ENCODE measurements around the gene STRIP2.

DNA sequence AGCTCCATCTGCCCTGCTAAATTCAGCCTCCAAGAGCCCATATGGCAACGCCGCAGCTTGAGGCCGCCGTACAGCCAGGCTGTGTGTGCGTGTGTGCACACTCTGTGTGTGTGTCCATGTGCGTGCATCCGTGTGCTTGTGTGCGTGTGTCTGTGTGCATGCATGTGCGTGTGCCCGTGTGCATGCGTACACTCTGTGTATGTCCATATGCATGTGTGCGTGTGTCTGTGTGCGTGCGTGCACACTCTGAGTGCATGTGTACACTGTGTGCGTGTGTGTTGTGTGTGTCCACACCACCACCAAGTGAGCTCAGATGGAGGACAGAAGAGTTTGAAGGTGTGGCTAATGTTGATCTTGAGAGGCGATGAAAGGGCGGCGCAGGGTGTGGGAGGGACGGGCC lies 98.1 kb downstream of the STRIP2 start:
- TF ChIP-seq, protein P1, sequence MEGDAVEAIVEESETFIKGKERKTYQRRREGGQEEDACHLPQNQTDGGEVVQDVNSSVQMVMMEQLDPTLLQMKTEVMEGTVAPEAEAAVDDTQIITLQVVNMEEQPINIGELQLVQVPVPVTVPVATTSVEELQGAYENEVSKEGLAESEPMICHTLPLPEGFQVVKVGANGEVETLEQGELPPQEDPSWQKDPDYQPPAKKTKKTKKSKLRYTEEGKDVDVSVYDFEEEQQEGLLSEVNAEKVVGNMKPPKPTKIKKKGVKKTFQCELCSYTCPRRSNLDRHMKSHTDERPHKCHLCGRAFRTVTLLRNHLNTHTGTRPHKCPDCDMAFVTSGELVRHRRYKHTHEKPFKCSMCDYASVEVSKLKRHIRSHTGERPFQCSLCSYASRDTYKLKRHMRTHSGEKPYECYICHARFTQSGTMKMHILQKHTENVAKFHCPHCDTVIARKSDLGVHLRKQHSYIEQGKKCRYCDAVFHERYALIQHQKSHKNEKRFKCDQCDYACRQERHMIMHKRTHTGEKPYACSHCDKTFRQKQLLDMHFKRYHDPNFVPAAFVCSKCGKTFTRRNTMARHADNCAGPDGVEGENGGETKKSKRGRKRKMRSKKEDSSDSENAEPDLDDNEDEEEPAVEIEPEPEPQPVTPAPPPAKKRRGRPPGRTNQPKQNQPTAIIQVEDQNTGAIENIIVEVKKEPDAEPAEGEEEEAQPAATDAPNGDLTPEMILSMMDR (conservative IDR thresholded peaks at IDR 0.05; ENCODE audit: low read depth in 2 of 2), result no peak
- no peak for TF ChIP-seq EZH2 (IDR thresholded peaks at IDR 0.05; ENCODE audit: low read depth, unreplicated experiment)
- no peak for TF ChIP-seq POLR2AphosphoS5 (IDR thresholded peaks at IDR 0.05; ENCODE audit: low read depth)
- TF ChIP-seq ZNF331 (CRISPR knock-in tag; IDR thresholded peaks at IDR 0.05; ENCODE audit: low read depth), result no peak
- TF ChIP-seq CREB1 (CRISPR knock-in tag; IDR thresholded peaks at IDR 0.05; ENCODE audit: low read depth), result no peak
- TF ChIP-seq EZH2phosphoT487 (IDR thresholded peaks at IDR 0.05; ENCODE audit: unreplicated experiment), result no peak
- no peak for TF ChIP-seq JUNB (IDR thresholded peaks at IDR 0.05; ENCODE audit: unreplicated experiment)
- no peak for TF ChIP-seq ZNF114 (CRISPR knock-in tag; IDR thresholded peaks at IDR 0.05)
- TF ChIP-seq, protein P2, sequence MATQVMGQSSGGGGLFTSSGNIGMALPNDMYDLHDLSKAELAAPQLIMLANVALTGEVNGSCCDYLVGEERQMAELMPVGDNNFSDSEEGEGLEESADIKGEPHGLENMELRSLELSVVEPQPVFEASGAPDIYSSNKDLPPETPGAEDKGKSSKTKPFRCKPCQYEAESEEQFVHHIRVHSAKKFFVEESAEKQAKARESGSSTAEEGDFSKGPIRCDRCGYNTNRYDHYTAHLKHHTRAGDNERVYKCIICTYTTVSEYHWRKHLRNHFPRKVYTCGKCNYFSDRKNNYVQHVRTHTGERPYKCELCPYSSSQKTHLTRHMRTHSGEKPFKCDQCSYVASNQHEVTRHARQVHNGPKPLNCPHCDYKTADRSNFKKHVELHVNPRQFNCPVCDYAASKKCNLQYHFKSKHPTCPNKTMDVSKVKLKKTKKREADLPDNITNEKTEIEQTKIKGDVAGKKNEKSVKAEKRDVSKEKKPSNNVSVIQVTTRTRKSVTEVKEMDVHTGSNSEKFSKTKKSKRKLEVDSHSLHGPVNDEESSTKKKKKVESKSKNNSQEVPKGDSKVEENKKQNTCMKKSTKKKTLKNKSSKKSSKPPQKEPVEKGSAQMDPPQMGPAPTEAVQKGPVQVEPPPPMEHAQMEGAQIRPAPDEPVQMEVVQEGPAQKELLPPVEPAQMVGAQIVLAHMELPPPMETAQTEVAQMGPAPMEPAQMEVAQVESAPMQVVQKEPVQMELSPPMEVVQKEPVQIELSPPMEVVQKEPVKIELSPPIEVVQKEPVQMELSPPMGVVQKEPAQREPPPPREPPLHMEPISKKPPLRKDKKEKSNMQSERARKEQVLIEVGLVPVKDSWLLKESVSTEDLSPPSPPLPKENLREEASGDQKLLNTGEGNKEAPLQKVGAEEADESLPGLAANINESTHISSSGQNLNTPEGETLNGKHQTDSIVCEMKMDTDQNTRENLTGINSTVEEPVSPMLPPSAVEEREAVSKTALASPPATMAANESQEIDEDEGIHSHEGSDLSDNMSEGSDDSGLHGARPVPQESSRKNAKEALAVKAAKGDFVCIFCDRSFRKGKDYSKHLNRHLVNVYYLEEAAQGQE (IDR thresholded peaks at IDR 0.05; ENCODE audit: unreplicated experiment), result no peak
- TF ChIP-seq STAT1 (IDR thresholded peaks at IDR 0.05; ENCODE audit: unreplicated experiment), result no peak
